Activated naive CD8-positive, alpha-beta T cell treated with anti-CD3 and anti-CD28 coated beads, Interleukin-2, amount 50 U/mL, for 24 hours (primary cell): ENCODE data around the gene SSUH2.

Source experiments
- ATAC-seq: fragments of 150-1000 bp; cut with Tn5 transposase; one replicate; pipeline ENCODE4 v1.10.0; 2021
- DNase-seq: peaks from one replicate; pipeline ENCODE4 v3.0.0; 2021
- H3K27ac Mint-ChIP-seq: one replicate; pipeline ENCODE4 v1.8.0; 2021; ENCODE audit warnings: mild to moderate bottlenecking, mixed read lengths
- H3K27me3 Mint-ChIP-seq: one replicate; pipeline ENCODE4 v1.8.0; 2021; ENCODE audit warnings: mixed read lengths
- H3K36me3 Mint-ChIP-seq: one replicate; pipeline ENCODE4 v1.8.0; 2021; ENCODE audit warnings: low read depth, mixed read lengths
- H3K4me1 Mint-ChIP-seq: one replicate; pipeline ENCODE4 v1.8.0; 2021; ENCODE audit warnings: mixed read lengths
- H3K4me3 Mint-ChIP-seq: one replicate; pipeline ENCODE4 v1.8.0; 2021; ENCODE audit warnings: mild to moderate bottlenecking, moderate library complexity, mixed read lengths
- H3K9me3 Mint-ChIP-seq: one replicate; pipeline ENCODE4 v1.8.0; 2021; ENCODE audit warnings: mixed read lengths

Gene SSUH2

GRCh38 chr3:8638994-8639658 is 5.5 kb downstream of the SSUH2 start:
- H3K4me3 Mint-ChIP-seq, result no peak overlapping the region
- no peaks in the 10 kb centered on the region for H3K4me1 Mint-ChIP-seq
- no peaks in the 10 kb centered on the region for H3K27me3 Mint-ChIP-seq

GRCh38 chr3:8637348-8637747 is 7.2 kb downstream of the SSUH2 start:
- Mint-ChIP-seq H3K9me3 (peaks cover 4% of the 10 kb centered on the region), H3K4me3 (no peak overlapping the region), H3K4me1 (no peaks in the 10 kb centered on the region), H3K27me3 (peaks cover under 1% of the 10 kb centered on the region), H3K27ac (no peak overlapping the region), H3K36me3 (no peaks in the 10 kb centered on the region)
- DNase-seq (no peak), ATAC-seq (no peak)

More at GRCh38 chr3:8638994-8639658, 5.5 kb downstream of the SSUH2 start:
- peaks cover 4% of the 10 kb centered on the region for H3K9me3 Mint-ChIP-seq
- ATAC-seq, result no peak
- DNase-seq, result no peak
- no peak overlapping the region for H3K27ac Mint-ChIP-seq
- no peaks in the 10 kb centered on the region for H3K36me3 Mint-ChIP-seq

GRCh38 chr3:8635631-8636030 is 9.0 kb downstream of the SSUH2 start:
- peaks cover 4% of the 10 kb centered on the region for H3K9me3 Mint-ChIP-seq
- no peak overlapping the region for H3K4me3 Mint-ChIP-seq
- DNase-seq (no peak), ATAC-seq (peak; percentile 15)
- H3K36me3 Mint-ChIP-seq, result no peaks in the 10 kb centered on the region
- no peaks in the 10 kb centered on the region for H3K4me1 Mint-ChIP-seq
- H3K27me3 Mint-ChIP-seq, result peaks cover 13% of the 10 kb centered on the region
- H3K27ac Mint-ChIP-seq, result no peak overlapping the region

- ATAC-seq (no peak), DNase-seq (no peak)
- Mint-ChIP-seq H3K4me3 (no peak overlapping the region), H3K27me3 (peaks cover 14% of the 10 kb centered on the region), H3K4me1 (no peaks in the 10 kb centered on the region), H3K9me3 (peaks cover 4% of the 10 kb centered on the region), H3K27ac (no peak overlapping the region), H3K36me3 (no peaks in the 10 kb centered on the region)
These were observed 9.5 kb downstream of the SSUH2 start for GRCh38 chr3:8635125-8635524.

- peaks cover 7% of the 10 kb centered on the region for H3K4me1 Mint-ChIP-seq
- H3K36me3 Mint-ChIP-seq, result no peaks in the 10 kb centered on the region
- DNase-seq, result no peak
- H3K9me3 Mint-ChIP-seq, result peaks cover 4% of the 10 kb centered on the region
- ATAC-seq, result no peak
- H3K4me3 Mint-ChIP-seq, result no peak overlapping the region
- H3K27me3 Mint-ChIP-seq, result peaks cover 15% of the 10 kb centered on the region
- no peak overlapping the region for H3K27ac Mint-ChIP-seq
These were observed 12.0 kb downstream of the SSUH2 start for GRCh38 chr3:8632402-8633237.

GRCh38 chr3:8631661-8632060 is 12.9 kb downstream of the SSUH2 start:
- peaks cover 4% of the 10 kb centered on the region for H3K9me3 Mint-ChIP-seq
- H3K36me3 Mint-ChIP-seq, result no peaks in the 10 kb centered on the region
- no peak overlapping the region for H3K27ac Mint-ChIP-seq
- no peak overlapping the region for H3K4me3 Mint-ChIP-seq
- H3K4me1 Mint-ChIP-seq, result peaks cover 7% of the 10 kb centered on the region
- peaks cover 15% of the 10 kb centered on the region for H3K27me3 Mint-ChIP-seq
- ATAC-seq (no peak), DNase-seq (no peak)

- peak; percentile 81 for ATAC-seq
- Mint-ChIP-seq H3K4me3 (no peak overlapping the region), H3K4me1 (peaks cover 7% of the 10 kb centered on the region), H3K9me3 (no peaks in the 10 kb centered on the region), H3K27ac (no peak overlapping the region), H3K27me3 (peaks cover 15% of the 10 kb centered on the region), H3K36me3 (no peaks in the 10 kb centered on the region)
- DNase-seq, result peak; percentile 67
These were observed 15.2 kb downstream of the SSUH2 start for GRCh38 chr3:8629151-8630021.

- H3K4me1 Mint-ChIP-seq, result peaks cover 9% of the 10 kb centered on the region
- H3K27me3 Mint-ChIP-seq, result peaks cover 21% of the 10 kb centered on the region
- H3K27ac Mint-ChIP-seq, result no peak overlapping the region
- no peaks in the 10 kb centered on the region for H3K9me3 Mint-ChIP-seq
- no peak for ATAC-seq
- DNase-seq, result no peak
- no peaks in the 10 kb centered on the region for H3K36me3 Mint-ChIP-seq
- no peak overlapping the region for H3K4me3 Mint-ChIP-seq
These were observed 16.6 kb downstream of the SSUH2 start for GRCh38 chr3:8627949-8628348.

GRCh38 chr3:8627201-8627940 is 17.2 kb downstream of the SSUH2 start:
- H3K4me1 Mint-ChIP-seq, result peaks cover 11% of the 10 kb centered on the region
- H3K27ac Mint-ChIP-seq, result no peak overlapping the region
- no peak for ATAC-seq
- peaks cover 22% of the 10 kb centered on the region for H3K27me3 Mint-ChIP-seq
- no peak for DNase-seq
- no peak overlapping the region for H3K4me3 Mint-ChIP-seq
- H3K36me3 Mint-ChIP-seq, result no peaks in the 10 kb centered on the region
- H3K9me3 Mint-ChIP-seq, result no peaks in the 10 kb centered on the region

GRCh38 chr3:8625991-8626390 is 18.6 kb downstream of the SSUH2 start:
- Mint-ChIP-seq H3K4me1 (peaks cover 11% of the 10 kb centered on the region), H3K9me3 (no peaks in the 10 kb centered on the region), H3K36me3 (no peaks in the 10 kb centered on the region), H3K27me3 (peaks cover 11% of the 10 kb centered on the region), H3K4me3 (no peak overlapping the region), H3K27ac (no peak overlapping the region)
- DNase-seq (no peak), ATAC-seq (no peak)

GRCh38 chr3:8624612-8625011 is 20.0 kb downstream of the SSUH2 start:
- no peak overlapping the region for H3K4me3 Mint-ChIP-seq

GRCh38 chr3:8623741-8624140 is 20.9 kb downstream of the SSUH2 start:
- no peak overlapping the region for H3K4me3 Mint-ChIP-seq
- DNase-seq (no peak), ATAC-seq (no peak)
- H3K9me3 Mint-ChIP-seq, result no peaks in the 10 kb centered on the region
- H3K27me3 Mint-ChIP-seq, result peaks cover 7% of the 10 kb centered on the region
- peaks cover 4% of the 10 kb centered on the region for H3K4me1 Mint-ChIP-seq
- no peaks in the 10 kb centered on the region for H3K36me3 Mint-ChIP-seq
- no peak overlapping the region for H3K27ac Mint-ChIP-seq

More at GRCh38 chr3:8624612-8625011, 20.0 kb downstream of the SSUH2 start:
- DNase-seq, result no peak
- peaks cover 11% of the 10 kb centered on the region for H3K4me1 Mint-ChIP-seq
- no peak overlapping the region for H3K27ac Mint-ChIP-seq
- ATAC-seq, result no peak
- peaks cover 7% of the 10 kb centered on the region for H3K27me3 Mint-ChIP-seq
- H3K36me3 Mint-ChIP-seq, result no peaks in the 10 kb centered on the region
- H3K9me3 Mint-ChIP-seq, result no peaks in the 10 kb centered on the region

GRCh38 chr3:8622873-8623691 is 21.5 kb downstream of the SSUH2 start:
- no peak overlapping the region for H3K27ac Mint-ChIP-seq
- DNase-seq (peak; percentile 49), ATAC-seq (peak; percentile 65)
- peaks cover 7% of the 10 kb centered on the region for H3K27me3 Mint-ChIP-seq
- peaks cover 4% of the 10 kb centered on the region for H3K4me1 Mint-ChIP-seq
- H3K4me3 Mint-ChIP-seq, result peak overlapping the region; percentile 26
- H3K36me3 Mint-ChIP-seq, result no peaks in the 10 kb centered on the region
- no peaks in the 10 kb centered on the region for H3K9me3 Mint-ChIP-seq
